ENCODE results near the gene RACGAP1. TPM values are rescaled to one million over a fixed set of nuclear protein-coding genes. Genes with fewer than 3 reads are reported as not detected.

RACGAP1 gene
- total RNA-seq, 2 experiments from 2014 or later: 3.0 to 3.3 TPM

DNA sequence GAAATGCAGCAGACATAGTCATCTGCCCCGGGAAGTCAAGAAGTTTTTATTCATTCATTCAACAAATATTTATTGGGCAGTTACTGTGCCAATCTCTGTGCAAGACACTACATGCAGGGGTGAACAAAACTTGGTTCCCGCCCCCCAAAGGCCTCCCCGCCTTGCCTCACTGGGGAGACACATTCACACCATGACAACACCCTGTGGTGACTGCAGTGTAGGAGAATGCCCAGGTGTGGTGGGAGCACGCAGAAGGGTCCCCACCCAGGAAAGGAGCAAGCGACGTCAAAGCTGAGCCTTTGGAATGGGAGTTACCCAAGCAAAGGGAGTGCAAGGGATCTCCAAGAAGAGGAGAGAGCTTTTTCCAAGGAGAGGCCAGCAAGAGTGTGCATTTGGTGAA is 54.2 kb downstream of the RACGAP1 start:
- no peak overlapping the region for H3K27ac Mint-ChIP-seq
- peaks cover 5% of the 10 kb centered on the region for H3K4me1 Mint-ChIP-seq (ENCODE audit: low read depth)
- Histone ChIP-seq H3K27ac (ENCODE audit: low read depth in 1 of 2, low read length in 2 of 2) (no peak overlapping the region), H3K4me1 (ENCODE audit: insufficient read depth, low read length) (peaks cover 17% of the 10 kb centered on the region), H3K27me3 (ENCODE audit: control insufficient read depth in 1 of 2, insufficient read depth in 2 of 2, low read length in 2 of 2) (peaks cover 15 to 20% of the 10 kb centered on the region in 2 experiments), H3K9me3 (ENCODE audit: control insufficient read depth in 1 of 2, insufficient read depth in 1 of 2, low read length in 2 of 2) (peaks cover 0 to 4% of the 10 kb centered on the region in 2 experiments), H3K36me3 (ENCODE audit: insufficient read depth, low read length) (no peaks in the 10 kb centered on the region), H3K4me3 (ENCODE audit: low read length) (no peak overlapping the region)
- no peak for DNase-seq
- ChIA-PET POLR2A (no interaction called here), CTCF (no interaction called here)
- H3K4me3 Mint-ChIP-seq: no peak overlapping the region
- no peak for ATAC-seq (ENCODE audit: poor library complexity)
- peaks cover 12% of the 10 kb centered on the region for H3K27me3 Mint-ChIP-seq
- H3K9me3 Mint-ChIP-seq: no peaks in the 10 kb centered on the region
- TF ChIP-seq, protein P1, sequence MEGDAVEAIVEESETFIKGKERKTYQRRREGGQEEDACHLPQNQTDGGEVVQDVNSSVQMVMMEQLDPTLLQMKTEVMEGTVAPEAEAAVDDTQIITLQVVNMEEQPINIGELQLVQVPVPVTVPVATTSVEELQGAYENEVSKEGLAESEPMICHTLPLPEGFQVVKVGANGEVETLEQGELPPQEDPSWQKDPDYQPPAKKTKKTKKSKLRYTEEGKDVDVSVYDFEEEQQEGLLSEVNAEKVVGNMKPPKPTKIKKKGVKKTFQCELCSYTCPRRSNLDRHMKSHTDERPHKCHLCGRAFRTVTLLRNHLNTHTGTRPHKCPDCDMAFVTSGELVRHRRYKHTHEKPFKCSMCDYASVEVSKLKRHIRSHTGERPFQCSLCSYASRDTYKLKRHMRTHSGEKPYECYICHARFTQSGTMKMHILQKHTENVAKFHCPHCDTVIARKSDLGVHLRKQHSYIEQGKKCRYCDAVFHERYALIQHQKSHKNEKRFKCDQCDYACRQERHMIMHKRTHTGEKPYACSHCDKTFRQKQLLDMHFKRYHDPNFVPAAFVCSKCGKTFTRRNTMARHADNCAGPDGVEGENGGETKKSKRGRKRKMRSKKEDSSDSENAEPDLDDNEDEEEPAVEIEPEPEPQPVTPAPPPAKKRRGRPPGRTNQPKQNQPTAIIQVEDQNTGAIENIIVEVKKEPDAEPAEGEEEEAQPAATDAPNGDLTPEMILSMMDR (IDR thresholded peaks at IDR 0.05): no peak
- intact Hi-C loops (cut with DNase I, micrococcal nuclease): no loop called here
- H3K36me3 Mint-ChIP-seq (ENCODE audit: low read depth): no peaks in the 10 kb centered on the region

DNA sequence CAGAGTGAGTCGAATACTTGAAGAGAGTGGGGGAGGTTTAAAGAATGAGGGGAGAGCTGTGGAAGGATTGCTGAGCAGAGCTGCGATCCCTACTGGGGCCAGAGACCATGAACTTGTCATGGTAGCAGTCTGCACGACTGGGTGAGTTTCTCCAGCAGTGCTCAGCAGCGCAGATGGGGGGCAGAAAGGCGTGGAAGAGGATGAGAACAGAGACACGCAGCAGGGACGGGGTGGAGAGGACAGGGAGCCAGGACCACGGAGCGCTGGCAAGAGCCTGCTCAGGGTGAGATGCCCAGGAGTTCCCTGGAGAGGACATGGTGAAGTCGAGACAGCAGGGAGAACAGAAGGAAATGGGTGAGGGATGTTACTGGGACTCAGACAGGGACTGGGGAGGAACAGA is 54.6 kb downstream of the RACGAP1 start:
- H3K4me1 ChIP-seq (ENCODE audit: insufficient read depth, low read length): peaks cover 17% of the 10 kb centered on the region
- DNase-seq (no peak), ATAC-seq (ENCODE audit: poor library complexity) (no peak)
- Mint-ChIP-seq H3K27ac (no peak overlapping the region), H3K36me3 (ENCODE audit: low read depth) (no peaks in the 10 kb centered on the region), H3K27me3 (peaks cover 15% of the 10 kb centered on the region), H3K9me3 (no peaks in the 10 kb centered on the region), H3K4me3 (no peak overlapping the region), H3K4me1 (ENCODE audit: low read depth) (peaks cover 5% of the 10 kb centered on the region)
- H3K36me3 ChIP-seq (ENCODE audit: insufficient read depth, low read length): no peaks in the 10 kb centered on the region
- peaks cover 0 to 4% of the 10 kb centered on the region in 2 experiments for H3K9me3 ChIP-seq (ENCODE audit: control insufficient read depth in 1 of 2, insufficient read depth in 1 of 2, low read length in 2 of 2)
- peaks cover 19 to 20% of the 10 kb centered on the region in 2 experiments for H3K27me3 ChIP-seq (ENCODE audit: control insufficient read depth in 1 of 2, insufficient read depth in 2 of 2, low read length in 2 of 2)
- H3K4me3 ChIP-seq (ENCODE audit: low read length): no peak overlapping the region
- ChIA-PET POLR2A (no interaction called here), CTCF (no interaction called here)
- intact Hi-C loops (cut with DNase I, micrococcal nuclease): no loop called here
- TF ChIP-seq, protein P1 (IDR thresholded peaks at IDR 0.05): no peak
- no peak overlapping the region for H3K27ac ChIP-seq (ENCODE audit: low read depth in 1 of 2, low read length in 2 of 2)

DNA sequence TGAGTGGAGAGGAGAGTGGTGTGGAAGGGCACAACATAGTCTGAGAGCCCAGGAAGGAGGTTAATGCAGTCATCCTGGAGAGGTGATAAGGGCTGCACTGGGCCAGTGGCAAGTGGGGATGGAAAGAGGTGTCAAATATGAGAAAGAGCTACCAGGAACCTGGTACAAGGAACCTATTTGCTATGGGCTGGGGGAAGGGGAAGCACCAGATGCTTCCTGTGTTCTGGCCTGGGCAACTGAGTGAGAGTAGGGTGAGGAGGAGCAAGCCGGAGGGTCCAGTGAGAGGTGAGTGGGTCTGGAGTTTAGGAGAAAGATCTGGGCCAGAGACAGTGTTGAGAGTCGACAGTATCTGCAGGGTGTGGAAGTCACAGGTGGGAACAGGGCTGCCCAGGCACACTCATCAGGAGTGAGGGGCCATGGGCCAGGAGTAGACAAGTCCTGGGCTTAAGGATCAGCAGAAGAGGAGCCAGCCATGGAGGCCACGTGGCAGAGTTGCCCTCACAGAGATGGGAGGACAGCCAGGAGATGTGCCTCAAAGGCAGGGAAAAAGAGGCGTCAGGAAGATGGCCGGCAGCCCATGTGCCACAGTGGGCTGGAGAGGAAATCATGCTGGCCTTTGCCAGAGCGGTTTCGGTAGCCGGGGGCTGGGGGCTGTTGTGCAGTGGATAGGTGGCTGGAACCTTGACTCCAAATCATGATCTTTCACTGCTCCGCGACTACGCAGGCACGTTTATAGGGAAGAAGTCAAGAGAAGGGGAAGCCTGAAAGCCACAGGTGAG is 55.5 kb downstream of the RACGAP1 start:
- H3K4me1 Mint-ChIP-seq (ENCODE audit: low read depth): peaks cover 5% of the 10 kb centered on the region
- ChIA-PET POLR2A (no interaction called here), CTCF (no interaction called here)
- Histone ChIP-seq H3K27me3 (ENCODE audit: control insufficient read depth in 1 of 2, insufficient read depth in 2 of 2, low read length in 2 of 2) (peaks cover 19 to 21% of the 10 kb centered on the region in 2 experiments), H3K4me1 (ENCODE audit: insufficient read depth, low read length) (peaks cover 17% of the 10 kb centered on the region), H3K9me3 (ENCODE audit: control insufficient read depth in 1 of 2, insufficient read depth in 1 of 2, low read length in 2 of 2) (peaks cover 0 to 4% of the 10 kb centered on the region in 2 experiments), H3K27ac (ENCODE audit: low read depth in 1 of 2, low read length in 2 of 2) (no peak overlapping the region), H3K4me3 (ENCODE audit: low read length) (no peak overlapping the region), H3K36me3 (ENCODE audit: insufficient read depth, low read length) (no peaks in the 10 kb centered on the region)
- no peak overlapping the region for H3K27ac Mint-ChIP-seq
- peaks cover 22% of the 10 kb centered on the region for H3K27me3 Mint-ChIP-seq
- TF ChIP-seq, protein P1 (IDR thresholded peaks at IDR 0.05): no peak
- H3K9me3 Mint-ChIP-seq: no peaks in the 10 kb centered on the region
- DNase-seq (no peak), ATAC-seq (ENCODE audit: poor library complexity) (no peak)
- H3K36me3 Mint-ChIP-seq (ENCODE audit: low read depth): no peaks in the 10 kb centered on the region
- no peak overlapping the region for H3K4me3 Mint-ChIP-seq
- intact Hi-C loops (cut with DNase I, micrococcal nuclease): loop anchor here in 1 of 2 experiments (5.0 kb wide), 1 partner anchor 207 kb away; no protein-coding TSS in a partner anchor

Measured in CD4-positive, alpha-beta T cell (primary cell).